Measurements from ENCODE around the gene SLC38A3. TPM values are rescaled to one million over a fixed set of nuclear protein-coding genes. Genes with fewer than 3 reads are reported as not detected.

Gene SLC38A3
- total and polyA plus RNA-seq, 2 of the 8 experiments (the other 6 are each of a cell fraction or from before 2014, with no cell fraction given) = 1.2 to 3.7 TPM

DNA sequence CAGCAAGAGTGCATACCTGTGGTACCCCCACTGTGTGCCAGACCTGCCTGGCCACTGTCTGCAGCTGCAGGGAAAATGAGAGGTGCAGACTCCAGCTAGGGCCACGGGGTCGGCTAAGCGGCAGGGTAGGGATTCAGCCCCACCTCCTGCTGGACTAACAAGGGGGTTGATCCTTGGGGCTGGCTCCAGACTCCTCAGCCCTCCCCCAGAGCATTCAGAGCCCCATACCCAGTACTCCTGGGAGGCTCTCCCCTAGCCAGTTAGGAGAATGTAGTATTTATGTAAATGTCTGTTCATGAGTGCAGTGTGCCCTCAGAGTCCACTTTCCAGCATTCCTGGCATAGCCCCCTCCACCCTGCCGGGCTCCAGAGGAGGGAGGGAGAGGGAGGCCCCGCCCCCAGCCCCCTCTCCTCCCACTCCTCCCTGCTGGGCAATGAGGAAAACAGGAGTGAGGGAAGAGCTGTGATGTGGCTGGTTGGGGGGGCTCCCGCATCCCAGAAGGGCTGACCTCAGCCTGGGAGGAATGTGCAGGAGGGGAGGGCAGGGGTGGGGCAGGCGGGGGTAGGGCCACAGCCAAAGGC is 59.4 kb downstream of the SLC38A3 start (continued):
- TF ChIP-seq NANOG (IDR thresholded peaks at IDR 0.05; ENCODE audit: insufficient read depth, low read depth, low read length, poor library complexity, severe bottlenecking) (peak; percentile 33), RBBP5 (IDR thresholded peaks at IDR 0.05; ENCODE audit: borderline replicate concordance, low read depth, low read length) (peak; percentile 75)

Data from H1 (cell line).